ENCODE results near the gene MTCL1.

- no peak for TF ChIP-seq JUND (IDR thresholded peaks at IDR 0.05; ENCODE audit: low read length)
- no peak for TF ChIP-seq MAX (IDR thresholded peaks at IDR 0.05)
- TF ChIP-seq POLR2A (IDR thresholded peaks at IDR 0.05; ENCODE audit: control extremely low read depth in 1 of 2, low read depth in 2 of 2, low read length in 2 of 2), result no peak
- TF ChIP-seq SUZ12 (IDR thresholded peaks at IDR 0.05; ENCODE audit: low read length), result no peak
- TF ChIP-seq CBX5 (IDR thresholded peaks at IDR 0.05; ENCODE audit: low read depth, low read length), result no peak
- no peak for TF ChIP-seq NANOG (IDR thresholded peaks at IDR 0.05; ENCODE audit: insufficient read depth, low read depth, low read length, poor library complexity, severe bottlenecking)
Observed at GRCh38 chr18:8828798-8829197, 123.4 kb downstream of the MTCL1 start.
